HG02763 (cell line): ENCODE results near the gene RBBP8NL.
"Not testable (repeated sequence)": the region's sequence is repeated elsewhere in the genome, so short reads cannot be mapped to it uniquely, and the experiment has no call there.

Experiments used
- ATAC-seq: cut with Tn5 transposase; IDR thresholded peaks from one replicate; pipeline ENCODE4 v1.9.1; 2021; ENCODE audit warnings: mild to moderate bottlenecking, moderate library complexity; ENCODE audit not compliant: unreplicated experiment

The RBBP8NL gene

GRCh38 chr20:62376112-62377063 lies 51.0 kb downstream of the RBBP8NL start:
- ATAC-seq: no peak

GRCh38 chr20:62374331-62375152 lies 52.8 kb downstream of the RBBP8NL start:
- ATAC-seq: no peak

GRCh38 chr20:62373631-62374179 lies 53.6 kb downstream of the RBBP8NL start:
- not testable (repeated sequence) for ATAC-seq

- no peak for ATAC-seq
Observed at GRCh38 chr20:62372042-62372993, 55.0 kb downstream of the RBBP8NL start.

GRCh38 chr20:62371588-62372041 lies 55.7 kb downstream of the RBBP8NL start:
- no peak for ATAC-seq

- ATAC-seq: no peak
Observed at GRCh38 chr20:62370807-62371587, 56.3 kb downstream of the RBBP8NL start.

GRCh38 chr20:62370115-62370806 lies 57.1 kb downstream of the RBBP8NL start:
- ATAC-seq: no peak

- ATAC-seq: no peak
Observed at GRCh38 chr20:62369815-62370114, 57.6 kb downstream of the RBBP8NL start.

- ATAC-seq: no peak
Observed at GRCh38 chr20:62368976-62369814, 58.1 kb downstream of the RBBP8NL start.

- no peak for ATAC-seq
Observed at GRCh38 chr20:62368392-62368975, 58.9 kb downstream of the RBBP8NL start.

GRCh38 chr20:62367633-62368391 lies 59.5 kb downstream of the RBBP8NL start:
- ATAC-seq: no peak

GRCh38 chr20:62367136-62367632 lies 60.2 kb downstream of the RBBP8NL start, which contains the start of gene LAMA5:
LAMA5 (minus strand) TSS chr20:62367312; CDS start chr20:62367245, 67 bp downstream.
- no peak for ATAC-seq

GRCh38 chr20:62366370-62367135 lies 60.8 kb downstream of the RBBP8NL start:
- no peak for ATAC-seq

GRCh38 chr20:62365814-62366369 lies 61.4 kb downstream of the RBBP8NL start:
- ATAC-seq: no peak

GRCh38 chr20:62364911-62365736 lies 62.2 kb downstream of the RBBP8NL start:
- ATAC-seq: no peak
